CD4-positive, alpha-beta T cell treated with Interleukin-15 for 4 hours (primary cell): ENCODE measurements around the gene ZNF827.

Source experiments
- DNase-seq: peaks from one replicate; pipeline ENCODE4 v3.0.0-alpha.2; 2020; ENCODE audit warnings: low spot score

The ZNF827 gene

GRCh38 chr4:145887241-145887991 is 51.2 kb downstream of the ZNF827 start:
- DNase-seq, result no peak

- DNase-seq, result no peak
Observed at GRCh38 chr4:145886871-145887240, 51.8 kb downstream of the ZNF827 start.

- no peak for DNase-seq
Observed at GRCh38 chr4:145885666-145886065, 53.0 kb downstream of the ZNF827 start.

- DNase-seq, result no peak
Observed at GRCh38 chr4:145884775-145885174, 53.8 kb downstream of the ZNF827 start.

GRCh38 chr4:145883101-145883694 is 55.4 kb downstream of the ZNF827 start:
- DNase-seq, result no peak

GRCh38 chr4:145882604-145883003 is 56.0 kb downstream of the ZNF827 start:
- DNase-seq, result no peak

GRCh38 chr4:145881989-145882388 is 56.6 kb downstream of the ZNF827 start:
- no peak for DNase-seq

- no peak for DNase-seq
Observed at GRCh38 chr4:145881576-145881975, 57.0 kb downstream of the ZNF827 start.

- no peak for DNase-seq
Observed at GRCh38 chr4:145880355-145880960, 58.2 kb downstream of the ZNF827 start.

GRCh38 chr4:145879598-145879997 is 59.0 kb downstream of the ZNF827 start:
- DNase-seq, result no peak

GRCh38 chr4:145878501-145879435 is 59.9 kb downstream of the ZNF827 start:
- DNase-seq, result no peak

GRCh38 chr4:145876531-145877180 is 62.0 kb downstream of the ZNF827 start:
- no peak for DNase-seq

GRCh38 chr4:145873901-145874300 is 64.7 kb downstream of the ZNF827 start:
- no peak for DNase-seq

GRCh38 chr4:145871209-145871608 is 67.4 kb downstream of the ZNF827 start:
- DNase-seq, result no peak

GRCh38 chr4:145870155-145871020 is 68.2 kb downstream of the ZNF827 start:
- no peak for DNase-seq

GRCh38 chr4:145868637-145869409 is 69.8 kb downstream of the ZNF827 start:
- DNase-seq, result no peak

- no peak for DNase-seq
Observed at GRCh38 chr4:145867406-145867805, 71.2 kb downstream of the ZNF827 start.

- no peak for DNase-seq
Observed at GRCh38 chr4:145866991-145867390, 71.6 kb downstream of the ZNF827 start.

GRCh38 chr4:145865274-145865941 is 73.2 kb downstream of the ZNF827 start:
- DNase-seq, result no peak
